ENCODE results near the gene CCDC97.

CCDC97 gene

GRCh38 chr19:41355035-41355434 lies 45.1 kb downstream of the CCDC97 start:
- POLR2A ChIA-PET, result interaction anchor here (2.4 kb wide), 1 partner anchor 9 kb away, joined by 22 read pairs; the partner anchor contains the start of gene B9D2
- Histone ChIP-seq H3K9me3 (ENCODE audit: control insufficient read depth, insufficient read depth, low read depth, low read length) (no peaks in the 10 kb centered on the region), H3K4me3 (ENCODE audit: low read depth, low read length) (no peak overlapping the region), H3K4me1 (ENCODE audit: control insufficient read depth, insufficient read depth, low read length) (peaks cover 5% of the 10 kb centered on the region; the same call in 1 of the 2 replicates), H3K36me3 (ENCODE audit: control insufficient read depth in 2 of 2, insufficient read depth in 1 of 2, low read length in 2 of 2) (no peaks in the 10 kb centered on the region), H3K27ac (ENCODE audit: extremely low read depth, low read depth, low read length) (no peak overlapping the region)
- CTCF ChIA-PET, result interaction anchor here (0.6 to 5.3 kb wide), 10 partner anchors 9 to 720 kb away, joined by 3 to 64 read pairs (median 4); partner anchors contain the start of genes B9D2 and DMAC2
- TF ChIP-seq ZNF16 (tag by site-specific recombination; IDR thresholded peaks at IDR 0.05; ENCODE audit: low read depth) (peak; percentile 91), ZNF843 (tag by site-specific recombination; IDR thresholded peaks at IDR 0.05) (no peak), EGR2 (tag by site-specific recombination; IDR thresholded peaks at IDR 0.05; ENCODE audit: low read depth) (no peak), ZIC2 (tag by site-specific recombination; IDR thresholded peaks at IDR 0.05) (no peak), ZNF184 (tag by site-specific recombination; IDR thresholded peaks at IDR 0.05) (no peak)

- TF ChIP-seq SP7 (tag by site-specific recombination; IDR thresholded peaks at IDR 0.05), result peak; percentile 86; the same call in 1 of the 2 replicates
- no peak for TF ChIP-seq ZNF621 (tag by site-specific recombination; IDR thresholded peaks at IDR 0.05)
- no peak overlapping the region for H3K4me3 ChIP-seq (ENCODE audit: low read depth, low read length)
- H3K4me1 ChIP-seq (ENCODE audit: control insufficient read depth, insufficient read depth, low read length), result peaks cover 5% of the 10 kb centered on the region; the same call in 1 of the 2 replicates
- ChIA-PET POLR2A (interaction anchor here (2.4 kb wide), 1 partner anchor 8 kb away, joined by 22 read pairs; the partner anchor contains the start of gene B9D2), CTCF (interaction anchor here (0.7 to 5.3 kb wide), 6 partner anchors 8 to 721 kb away, joined by 3 to 64 read pairs (median 6); partner anchors contain the start of gene B9D2)
- no peaks in the 10 kb centered on the region for H3K36me3 ChIP-seq (ENCODE audit: control insufficient read depth in 2 of 2, insufficient read depth in 1 of 2, low read length in 2 of 2)
- H3K27ac ChIP-seq (ENCODE audit: extremely low read depth, low read depth, low read length), result no peak overlapping the region
- no peaks in the 10 kb centered on the region for H3K9me3 ChIP-seq (ENCODE audit: control insufficient read depth, insufficient read depth, low read depth, low read length)
These were observed 45.8 kb downstream of the CCDC97 start for GRCh38 chr19:41355802-41356201.

GRCh38 chr19:41356984-41357739 lies 47.2 kb downstream of the CCDC97 start:
- H3K9me3 ChIP-seq (ENCODE audit: control insufficient read depth, insufficient read depth, low read depth, low read length), result no peaks in the 10 kb centered on the region
- H3K4me1 ChIP-seq (ENCODE audit: control insufficient read depth, insufficient read depth, low read length), result peaks cover 5% of the 10 kb centered on the region; the same call in 1 of the 2 replicates
- no peak overlapping the region for H3K27ac ChIP-seq (ENCODE audit: extremely low read depth, low read depth, low read length)
- H3K36me3 ChIP-seq (ENCODE audit: control insufficient read depth in 2 of 2, insufficient read depth in 1 of 2, low read length in 2 of 2), result no peaks in the 10 kb centered on the region
- H3K4me3 ChIP-seq (ENCODE audit: low read depth, low read length), result no peak overlapping the region
- TF ChIP-seq ZIC2 (tag by site-specific recombination; IDR thresholded peaks at IDR 0.05) (no peak), REST (tag by site-specific recombination; IDR thresholded peaks at IDR 0.05) (no peak), GLI4 (tag by site-specific recombination; IDR thresholded peaks at IDR 0.05) (0 out of 2 replicates have a peak, but pooled peaks have one; percentile 40), ZNF335 (tag by site-specific recombination; conservative IDR thresholded peaks at IDR 0.05) (no peak), ZNF146 (tag by site-specific recombination; IDR thresholded peaks at IDR 0.05) (no peak)
- CTCF ChIA-PET, result interaction anchor here (0.7 to 2.2 kb wide), 3 partner anchors 10 to 213 kb away, joined by 4 to 8 read pairs (median 4); no protein-coding TSS in a partner anchor
- POLR2A ChIA-PET, result no interaction called here

- ChIA-PET POLR2A (no interaction called here), CTCF (interaction anchor here (0.8 to 2.2 kb wide), 3 partner anchors 12 to 213 kb away, joined by 3 to 8 read pairs (median 4); no protein-coding TSS in a partner anchor)
- H3K27ac ChIP-seq (ENCODE audit: extremely low read depth, low read depth, low read length), result no peak overlapping the region
- H3K4me3 ChIP-seq (ENCODE audit: low read depth, low read length), result no peak overlapping the region
- H3K36me3 ChIP-seq (ENCODE audit: control insufficient read depth in 2 of 2, insufficient read depth in 1 of 2, low read length in 2 of 2), result no peaks in the 10 kb centered on the region
- no peaks in the 10 kb centered on the region for H3K9me3 ChIP-seq (ENCODE audit: control insufficient read depth, insufficient read depth, low read depth, low read length)
- TF ChIP-seq ZNF19 (tag by site-specific recombination; IDR thresholded peaks at IDR 0.05; ENCODE audit: low read depth) (no peak), ZNF280C (tag by site-specific recombination; IDR thresholded peaks at IDR 0.05) (no peak), ZNF140 (tag by site-specific recombination; IDR thresholded peaks at IDR 0.05) (no peak), ZXDB (tag by site-specific recombination; IDR thresholded peaks at IDR 0.05) (no peak)
- H3K4me1 ChIP-seq (ENCODE audit: control insufficient read depth, insufficient read depth, low read length), result peaks cover 5% of the 10 kb centered on the region; the same call in 1 of the 2 replicates
These were observed 47.8 kb downstream of the CCDC97 start for GRCh38 chr19:41357746-41358145.
